Measurements from ENCODE around the gene CNN1.

- TF ChIP-seq EZH2 (IDR thresholded peaks at IDR 0.05) (no peak), POLR2AphosphoS5 (IDR thresholded peaks at IDR 0.05; ENCODE audit: borderline replicate concordance, low read depth, low read length) (no peak), FOXP2 (optimal IDR thresholded peaks at IDR 0.05; ENCODE audit: control extremely low read depth, extremely low read length, insufficient read depth) (no peak)
Measured at GRCh38 chr19:11587975-11588631, 49.5 kb downstream of the CNN1 start.
